ENCODE data around the gene ERBB4. TPM values are rescaled to one million over a fixed set of nuclear protein-coding genes. Genes with fewer than 3 reads are reported as not detected.
"Not testable (repeated sequence)": the region's sequence is repeated elsewhere in the genome, so short reads cannot be mapped to it uniquely, and the experiment has no call there.

Gene ERBB4
- total RNA-seq, 1 donor from 2014 or later = 0.17 TPM

DNA sequence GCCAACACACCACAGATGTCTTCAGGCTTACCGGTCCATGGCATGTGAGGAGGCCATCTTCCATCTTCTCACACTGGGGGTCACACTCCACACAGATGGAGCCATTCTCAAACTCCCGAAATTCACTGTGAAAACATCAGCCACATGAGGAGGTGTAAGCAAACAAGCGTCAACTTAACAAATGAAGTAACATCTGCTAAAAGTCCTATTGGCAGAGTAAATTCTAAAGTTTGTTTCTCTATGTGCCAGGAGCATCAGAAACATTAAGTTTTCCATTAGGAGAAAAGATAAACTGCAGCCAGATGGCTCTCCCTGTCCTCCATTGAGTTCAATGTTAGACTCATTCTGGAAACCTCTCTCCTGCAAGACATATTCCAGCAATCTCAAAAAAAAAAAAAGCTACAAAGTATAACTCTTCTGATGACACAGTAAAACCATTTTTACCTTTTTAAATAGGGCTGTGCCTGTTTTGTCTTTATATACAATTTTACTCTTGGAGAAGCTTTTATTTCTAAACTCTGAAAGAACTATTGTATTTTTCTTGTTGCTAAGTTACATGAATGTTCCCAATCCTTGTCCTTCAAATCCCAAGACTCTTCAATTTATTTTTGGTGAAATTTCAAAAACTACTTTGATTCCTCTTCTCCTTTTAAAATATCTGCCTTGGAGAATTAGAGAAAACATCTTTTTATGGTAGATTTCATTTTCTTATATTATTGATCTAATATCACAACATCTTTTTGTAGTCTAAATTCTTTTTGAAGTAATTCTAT, 865.3 kb downstream of the ERBB4 start:
- DNase-seq = no peak

DNA sequence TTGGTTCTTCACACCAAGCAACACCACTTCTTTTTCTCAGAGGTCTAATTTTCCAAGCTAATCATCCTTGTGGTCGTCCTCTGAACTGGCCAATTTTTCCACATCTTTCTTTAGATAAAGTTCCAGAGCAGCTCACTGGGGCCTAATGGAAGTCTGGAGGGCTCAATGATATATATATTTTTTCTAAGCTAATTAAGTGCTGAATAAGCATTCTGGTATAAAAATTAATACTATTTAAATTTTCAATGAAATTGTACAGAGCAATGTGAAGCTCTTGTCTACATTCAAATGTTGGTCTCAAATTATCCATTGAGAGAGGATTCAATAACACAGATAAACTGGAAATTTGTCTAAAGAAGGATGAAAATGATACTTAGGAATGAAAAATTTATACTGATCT, 866.6 kb downstream of the ERBB4 start:
- no peak for DNase-seq

DNA sequence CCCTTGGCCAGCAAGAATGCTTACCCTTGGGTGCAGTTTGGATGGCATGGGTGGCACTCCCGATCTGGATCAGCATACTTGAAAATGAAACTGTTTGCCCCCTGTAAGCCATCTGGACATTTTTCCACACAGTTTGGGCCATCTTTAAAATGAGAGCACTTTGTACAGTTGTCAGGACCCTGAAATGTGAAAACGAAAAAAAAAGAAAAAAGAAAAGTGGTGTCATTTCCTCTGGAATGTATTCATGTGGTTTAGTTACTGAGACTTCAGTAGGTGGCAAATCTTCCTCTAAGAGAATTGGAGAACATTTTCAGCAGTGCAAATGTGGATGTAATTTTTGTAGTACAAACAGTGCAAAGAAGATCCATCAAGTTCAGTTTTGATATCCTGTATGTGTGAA, 873.3 kb downstream of the ERBB4 start:
- no peak for DNase-seq

DNA sequence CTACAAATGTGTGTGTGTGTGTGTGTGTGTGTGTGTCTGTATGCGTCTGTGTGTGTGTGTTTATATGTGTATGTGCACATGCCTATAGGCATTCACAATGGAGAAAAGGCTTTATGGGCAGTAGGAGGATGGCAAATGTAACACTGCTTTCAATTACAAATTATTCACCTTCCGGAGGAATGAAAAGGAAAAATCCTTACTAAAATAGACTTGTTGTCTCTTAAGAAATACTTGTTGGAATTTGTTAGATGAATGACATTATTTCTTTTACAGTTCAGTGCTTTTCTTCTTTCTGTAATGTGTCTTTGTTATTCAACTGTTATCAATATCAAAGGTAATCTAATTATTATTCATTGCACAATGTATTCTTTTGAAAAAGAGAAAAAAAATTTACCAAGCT, 874.3 kb downstream of the ERBB4 start:
- no peak for DNase-seq

DNA sequence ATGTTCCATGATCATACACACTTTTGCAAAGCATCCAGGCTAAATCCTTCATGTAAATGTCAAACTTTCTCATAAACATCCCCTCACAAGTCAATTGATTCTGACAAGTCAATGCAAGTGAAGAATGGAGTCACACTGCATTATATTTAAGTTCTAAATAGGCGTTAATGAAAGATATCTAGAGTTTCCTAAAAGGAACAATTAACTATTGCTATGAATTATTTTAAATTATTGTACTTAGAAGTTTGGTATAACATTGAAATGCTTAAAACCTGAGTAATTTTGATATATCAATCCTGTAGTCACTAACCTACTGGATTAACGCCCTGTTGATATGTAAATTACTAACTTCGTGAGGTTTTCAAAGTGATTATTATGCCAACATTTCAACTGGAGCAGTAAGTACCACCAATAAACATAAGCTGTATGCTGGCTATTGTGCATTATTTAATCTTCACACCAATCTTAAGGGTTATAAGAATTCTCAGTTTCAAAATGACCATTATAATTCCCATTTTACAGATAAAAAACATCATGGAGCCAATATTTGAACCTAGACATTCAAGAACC, 884.3 kb downstream of the ERBB4 start:
- DNase-seq = no peak

DNA sequence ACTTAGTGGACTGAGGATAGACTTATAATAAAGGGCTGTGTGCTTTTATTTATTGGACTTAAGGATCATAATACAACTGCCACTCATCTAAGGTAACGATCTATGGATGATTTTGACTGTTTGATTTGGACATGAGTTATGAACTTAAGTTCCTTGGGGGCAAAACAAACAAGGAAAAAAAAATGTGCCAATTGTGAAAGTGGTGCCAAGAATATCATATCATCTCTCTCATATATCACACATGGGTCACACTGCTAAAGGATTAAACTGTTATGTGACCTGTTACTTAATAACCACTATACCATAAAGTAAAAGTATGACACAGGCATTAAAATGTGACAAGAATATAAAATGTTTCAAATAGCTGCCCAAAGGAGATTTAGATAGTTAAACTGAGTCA, 886.3 kb downstream of the ERBB4 start:
- DNase-seq = no peak

DNA sequence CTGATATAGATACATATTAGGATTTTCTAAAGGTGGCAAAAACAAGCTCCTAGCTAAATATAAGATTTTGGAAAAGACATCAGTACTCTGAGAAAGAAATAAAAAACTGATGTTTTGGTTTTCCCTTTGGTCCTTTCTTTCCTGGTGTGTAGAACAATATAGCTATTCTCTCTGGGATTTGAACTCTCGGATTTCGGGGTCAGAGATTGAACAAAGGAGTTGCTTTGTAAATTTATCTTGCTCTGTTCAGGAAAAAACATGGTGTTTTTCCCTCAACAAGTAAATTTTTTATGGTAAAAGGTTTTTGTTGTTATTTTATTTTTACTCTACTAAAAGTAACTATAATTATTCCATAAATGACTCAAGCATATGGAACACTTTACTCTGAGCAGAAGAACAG, 889.3 kb downstream of the ERBB4 start:
- DNase-seq = no peak

DNA sequence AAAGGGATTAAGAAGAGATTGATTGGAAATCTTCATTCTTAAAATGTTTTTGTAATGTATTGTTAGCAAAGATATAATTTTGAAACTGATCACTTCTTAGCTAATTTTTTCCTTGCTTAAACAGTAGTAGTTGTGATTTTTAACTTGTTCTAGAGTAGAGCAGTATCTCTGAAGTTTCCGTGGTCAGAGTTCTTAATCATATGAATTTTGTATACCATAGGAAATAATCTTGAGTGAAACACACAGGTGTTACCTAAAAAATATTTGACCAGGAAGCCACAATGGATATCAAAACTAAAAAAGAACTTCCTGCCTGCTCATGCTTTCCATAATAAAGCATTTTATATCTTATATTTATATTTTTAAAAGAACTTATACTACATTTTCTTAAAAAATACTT, 907.1 kb downstream of the ERBB4 start:
- DNase-seq = no peak

DNA sequence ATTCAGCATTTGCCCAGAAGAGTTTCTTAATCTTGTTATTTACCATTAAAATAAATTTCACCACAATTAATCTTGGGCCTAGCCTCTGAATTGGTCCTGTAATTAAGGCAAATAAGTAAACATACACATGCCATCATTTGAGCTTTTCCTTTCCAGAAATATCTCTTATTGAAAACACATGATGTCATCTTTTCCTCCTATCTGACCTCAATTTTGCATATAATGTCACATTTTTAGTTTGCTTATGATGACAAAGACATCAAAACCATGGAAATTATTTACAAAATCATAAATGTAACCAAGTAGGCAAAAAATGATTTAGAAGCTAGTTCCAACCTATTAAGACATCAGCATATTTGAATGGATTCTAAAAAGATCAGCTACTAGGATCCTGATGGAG, 915.5 kb downstream of the ERBB4 start:
- DNase-seq = no peak

DNA sequence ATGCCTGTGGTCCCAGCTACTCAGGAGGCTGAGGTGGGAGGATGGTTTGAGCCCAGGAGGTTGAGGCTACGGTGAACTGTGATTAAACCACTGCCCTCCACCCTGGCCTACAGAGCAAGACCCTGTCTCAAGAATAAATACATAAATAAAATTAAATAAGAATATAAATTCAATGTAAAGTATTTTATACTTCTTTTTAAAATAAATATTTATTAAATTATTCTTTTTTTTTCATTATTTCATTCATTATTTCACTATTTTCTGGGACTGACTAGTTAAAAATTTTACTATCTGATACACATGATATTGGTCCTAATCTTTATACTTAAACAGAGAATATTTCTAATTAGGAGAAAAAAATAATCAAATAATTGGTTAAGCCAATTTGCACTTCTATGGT, 917.6 kb downstream of the ERBB4 start:
- DNase-seq = no peak

DNA sequence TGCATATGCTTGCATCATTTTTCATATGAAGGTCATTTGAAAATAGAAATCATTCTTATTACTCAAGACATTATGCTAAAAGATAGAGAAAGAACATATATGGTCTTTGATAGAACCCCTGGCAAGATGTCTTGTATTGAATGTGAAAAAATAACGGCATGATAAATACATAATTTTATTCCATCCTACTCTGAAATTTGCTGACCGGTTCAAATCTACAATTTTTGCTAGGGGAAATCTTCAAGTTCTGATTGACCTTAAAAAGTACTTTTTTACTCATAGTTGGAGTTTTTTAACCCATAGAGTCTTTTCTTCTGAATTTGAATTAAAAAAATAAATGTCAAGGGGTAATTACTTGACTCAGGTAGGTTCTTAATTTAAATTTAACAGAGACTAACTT, 920.8 kb downstream of the ERBB4 start:
- DNase-seq = no peak

DNA sequence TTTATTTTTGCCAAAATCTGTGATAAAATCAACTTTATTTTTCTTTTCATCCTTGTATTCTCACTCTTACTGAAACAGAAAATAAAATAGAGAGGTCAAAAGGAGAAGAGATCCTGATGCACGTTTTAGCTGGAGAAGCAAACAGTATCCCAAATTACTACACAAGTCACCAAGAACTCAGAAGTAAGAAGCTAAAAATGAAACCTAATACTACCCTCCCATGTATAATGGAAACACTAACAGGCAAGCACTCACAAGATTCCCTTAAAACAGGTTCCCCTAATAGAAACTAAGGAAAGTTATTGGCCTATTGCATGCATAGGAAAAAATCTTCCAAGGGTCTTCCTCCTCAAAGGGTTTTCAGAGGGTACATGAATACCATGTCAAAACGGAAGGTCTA, 927.0 kb downstream of the ERBB4 start:
- no peak for DNase-seq

DNA sequence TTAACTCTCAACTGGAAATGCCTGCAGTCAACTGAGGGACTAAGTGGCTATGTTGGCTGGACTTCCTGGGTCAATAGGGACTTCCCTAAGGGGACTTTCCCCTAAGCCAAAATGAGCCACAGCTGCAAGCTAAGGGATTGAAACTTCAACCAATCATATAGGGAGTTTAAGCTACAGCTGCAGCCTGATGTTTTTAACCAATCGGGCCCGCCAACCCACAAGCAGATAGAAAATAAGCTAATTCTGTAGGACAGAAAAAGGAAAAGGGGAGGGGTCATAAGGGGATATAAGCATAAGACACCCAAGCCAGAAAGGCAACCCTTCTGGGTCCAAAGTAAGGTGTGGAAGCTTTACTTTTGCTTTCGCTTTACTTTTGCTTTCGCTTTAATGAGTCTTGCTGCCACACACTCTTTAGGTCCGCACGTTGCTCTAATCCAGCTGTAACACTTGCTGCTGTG, 927.5 kb downstream of the ERBB4 start:
- no peak for DNase-seq

DNA sequence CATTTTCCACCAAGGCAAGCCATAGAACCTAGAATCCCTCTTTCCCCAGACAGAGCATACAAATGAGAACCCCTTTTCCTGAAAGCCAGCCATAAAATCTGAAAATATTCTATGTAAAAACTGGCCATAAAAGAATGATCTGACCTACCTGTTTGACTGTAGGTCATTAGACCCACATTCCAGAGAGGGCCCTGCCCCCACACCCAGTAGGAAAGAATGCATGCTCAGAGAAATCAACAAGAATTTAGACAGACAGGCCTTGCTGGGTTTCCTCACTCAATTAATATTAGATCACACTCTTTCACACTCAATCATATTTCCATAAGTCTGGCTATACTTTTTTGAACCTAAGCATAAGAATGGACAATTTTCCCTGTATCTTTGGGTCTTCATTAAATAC, 929.5 kb downstream of the ERBB4 start:
- no peak for DNase-seq

DNA sequence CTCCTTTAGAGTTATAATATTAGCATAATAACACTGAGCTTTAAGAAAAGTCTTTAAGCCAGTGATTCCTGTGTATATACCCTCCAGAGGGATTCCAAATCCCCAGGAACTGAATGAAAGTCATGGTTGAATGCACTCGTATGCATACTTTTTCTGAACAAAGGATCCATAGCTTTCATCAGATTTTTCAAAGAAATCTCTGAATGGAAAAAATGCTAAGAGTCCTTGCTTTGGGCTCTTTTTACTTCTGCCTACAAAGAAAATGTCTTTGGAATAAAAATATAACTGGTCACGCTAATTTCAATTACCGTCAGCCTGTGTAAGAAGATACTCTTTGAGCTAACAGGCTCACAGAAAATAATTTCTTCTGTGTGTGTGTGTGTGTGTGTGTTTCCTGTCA, 939.5 kb downstream of the ERBB4 start:
- DNase-seq = no peak

DNA sequence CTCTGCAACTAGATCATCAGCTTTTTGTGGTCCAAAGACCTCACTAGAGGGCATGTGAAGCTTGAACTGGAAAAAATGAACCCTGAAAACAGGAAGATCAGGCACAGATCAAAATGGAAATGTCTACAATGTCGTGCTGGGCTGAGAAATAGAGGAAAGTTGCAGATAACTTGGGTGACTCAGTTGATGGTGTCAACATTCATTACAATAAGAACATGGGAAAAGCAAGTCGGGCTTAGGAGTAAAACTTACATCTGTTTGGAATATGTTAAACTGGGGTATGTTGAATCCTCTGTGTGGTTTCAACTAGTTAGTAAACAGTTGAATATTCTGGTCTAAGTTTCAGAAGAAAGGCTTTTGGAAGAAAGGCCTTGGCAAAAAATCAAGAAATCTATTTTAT, 940.4 kb downstream of the ERBB4 start:
- DNase-seq = no peak

DNA sequence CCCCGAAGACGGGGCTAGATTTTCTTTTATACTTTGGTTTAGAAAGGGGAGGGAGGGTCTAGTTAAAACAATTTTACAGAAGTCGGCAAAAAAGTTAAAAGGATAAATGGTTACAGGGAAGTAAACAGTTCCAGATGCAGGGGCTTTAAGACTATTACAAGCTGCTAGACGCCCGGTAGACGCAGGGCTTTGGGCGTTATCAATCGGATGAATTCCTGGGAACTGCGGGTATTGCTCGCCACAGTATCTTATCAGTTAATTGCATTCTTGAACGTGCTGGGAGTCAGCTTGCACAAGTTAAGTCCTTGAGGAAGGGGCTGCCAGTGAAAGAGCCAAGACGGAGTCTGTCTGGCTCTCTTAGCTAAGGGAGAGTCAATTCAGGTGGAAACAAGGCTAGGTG, 946.6 kb downstream of the ERBB4 start:
- DNase-seq = not testable (repeated sequence)

DNA sequence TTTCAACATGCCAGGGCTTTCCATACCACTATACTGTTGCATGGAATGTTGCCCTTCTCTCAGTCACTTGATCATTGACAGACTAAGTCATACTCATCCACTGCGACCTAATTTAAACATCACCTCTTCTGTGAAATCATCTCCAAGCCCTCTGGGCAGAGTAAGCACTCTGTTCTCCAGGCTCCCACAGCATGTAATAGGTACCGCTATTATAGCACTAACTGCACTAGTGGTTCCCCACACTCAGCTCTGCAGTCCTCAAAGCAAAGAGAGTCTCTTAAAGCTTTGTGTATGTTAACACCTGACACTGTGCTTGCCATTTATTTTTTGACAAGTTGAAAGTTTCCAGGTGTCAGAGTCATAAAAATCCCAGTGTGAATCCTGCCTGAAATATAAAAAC, 947.2 kb downstream of the ERBB4 start:
- DNase-seq = no peak

DNA sequence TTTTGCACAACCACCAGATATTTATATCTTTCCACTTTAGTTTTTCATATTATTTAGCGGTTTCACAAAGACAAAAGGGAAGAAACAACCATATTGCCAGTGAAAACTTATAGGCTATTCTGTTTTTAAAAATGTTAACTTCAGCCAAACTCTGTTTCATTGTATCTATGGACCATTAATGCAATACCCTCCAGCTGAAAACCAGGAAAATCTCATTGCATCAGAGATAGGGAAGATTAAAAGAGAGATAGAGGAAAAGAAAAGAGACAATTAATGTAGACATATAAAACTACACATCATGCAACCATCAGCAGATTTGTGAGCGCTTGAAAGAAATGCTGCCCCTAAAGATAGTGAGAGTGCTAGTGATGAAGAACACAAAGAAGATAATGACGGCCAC, 970.2 kb downstream of the ERBB4 start:
- no peak for DNase-seq

DNA sequence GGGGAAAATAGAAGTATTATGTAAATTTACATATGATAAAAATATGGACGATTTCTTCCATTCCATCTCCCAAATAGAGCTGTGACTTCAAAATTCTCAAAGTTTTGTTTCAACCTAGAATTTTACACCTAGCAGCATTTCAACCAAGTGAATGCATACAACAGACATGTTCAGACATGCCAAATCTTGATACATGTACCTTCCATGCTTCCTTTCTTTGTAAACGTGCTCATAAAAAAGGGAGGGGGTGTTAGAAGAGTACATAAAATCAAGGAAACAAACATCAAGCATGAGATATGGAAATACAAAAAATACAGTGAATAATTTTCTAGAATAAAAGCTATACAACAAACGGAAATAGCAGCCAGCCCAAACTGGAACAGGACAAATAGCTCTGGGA, 974.2 kb downstream of the ERBB4 start:
- DNase-seq = no peak

DNA sequence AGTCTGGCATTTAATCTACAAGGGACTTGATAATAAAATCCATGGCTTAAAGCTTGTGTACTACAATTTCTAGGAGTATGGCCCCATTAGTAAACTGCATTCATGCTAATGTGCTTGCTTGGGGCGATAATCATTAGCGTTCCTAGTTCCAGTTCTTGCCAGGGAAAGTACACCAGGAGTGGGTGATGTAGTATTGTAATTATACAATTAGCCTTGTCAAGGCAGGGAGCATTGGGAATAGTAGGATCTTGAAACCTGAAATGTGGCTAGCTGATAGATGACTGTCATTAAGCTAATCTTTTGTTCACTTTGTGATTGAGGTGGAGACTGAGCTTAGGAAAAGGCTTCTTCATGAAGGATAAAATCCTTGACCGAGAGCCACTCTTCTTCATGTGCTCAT, 993.0 kb downstream of the ERBB4 start:
- no peak for DNase-seq

DNA sequence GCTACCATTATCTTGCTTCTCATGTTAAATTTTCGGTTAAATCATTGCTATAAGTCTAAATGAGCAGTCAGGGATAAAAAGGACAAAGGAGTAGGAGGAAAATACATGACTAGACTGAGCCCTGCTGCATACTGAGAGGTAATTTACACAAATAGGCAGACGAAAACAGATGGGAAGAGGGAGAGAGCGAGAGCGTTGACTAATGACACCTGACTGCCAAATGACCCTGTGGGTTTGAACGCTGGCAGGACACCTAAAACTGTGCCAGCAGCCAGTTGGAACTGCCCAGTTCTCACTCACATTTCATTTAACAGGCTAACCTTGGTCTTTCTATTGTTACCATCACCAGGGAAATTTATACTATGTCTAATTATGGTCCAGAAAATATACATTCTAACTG, 1004.0 kb downstream of the ERBB4 start:
- DNase-seq = no peak

DNA sequence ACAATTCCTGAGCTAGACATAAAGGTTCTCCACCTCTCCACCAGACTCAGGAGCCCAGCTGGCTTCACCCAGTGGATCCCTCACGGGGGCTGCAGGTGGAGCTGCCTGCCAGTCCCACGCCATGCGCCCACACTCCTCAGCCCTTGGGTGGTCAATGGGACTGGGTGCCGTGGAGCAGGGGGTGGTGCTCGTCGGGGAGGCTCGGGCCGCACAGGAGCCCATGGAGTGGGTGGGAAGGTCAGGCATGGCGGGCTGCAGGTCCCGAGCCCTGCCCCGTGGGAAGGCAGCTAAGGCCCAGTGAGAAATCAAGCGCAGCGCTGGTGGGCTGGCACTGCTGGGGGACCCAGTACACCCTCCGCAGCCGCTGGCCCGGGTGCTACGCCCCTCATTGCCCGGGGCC, 1014.4 kb downstream of the ERBB4 start:
- not testable (repeated sequence) for DNase-seq

DNA sequence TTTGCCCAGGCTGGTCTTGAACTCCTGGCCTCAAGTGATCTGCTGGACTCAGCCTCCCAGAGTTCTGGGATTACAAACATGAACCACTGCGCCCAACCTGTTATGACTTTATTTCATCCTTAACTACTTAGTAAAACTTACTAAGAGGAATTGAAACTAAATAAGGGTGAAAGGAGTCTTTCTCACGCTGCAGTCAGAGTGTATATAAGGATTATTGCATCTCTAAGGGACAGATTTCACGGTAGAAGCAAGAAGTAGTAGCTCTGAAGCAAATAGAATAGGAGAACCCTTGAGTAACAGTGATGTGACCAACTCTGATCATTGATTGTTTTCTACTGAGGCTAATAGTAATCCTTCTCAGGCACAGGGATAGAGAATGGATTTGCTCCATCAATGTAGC, 1022.1 kb downstream of the ERBB4 start:
- DNase-seq = no peak

DNA sequence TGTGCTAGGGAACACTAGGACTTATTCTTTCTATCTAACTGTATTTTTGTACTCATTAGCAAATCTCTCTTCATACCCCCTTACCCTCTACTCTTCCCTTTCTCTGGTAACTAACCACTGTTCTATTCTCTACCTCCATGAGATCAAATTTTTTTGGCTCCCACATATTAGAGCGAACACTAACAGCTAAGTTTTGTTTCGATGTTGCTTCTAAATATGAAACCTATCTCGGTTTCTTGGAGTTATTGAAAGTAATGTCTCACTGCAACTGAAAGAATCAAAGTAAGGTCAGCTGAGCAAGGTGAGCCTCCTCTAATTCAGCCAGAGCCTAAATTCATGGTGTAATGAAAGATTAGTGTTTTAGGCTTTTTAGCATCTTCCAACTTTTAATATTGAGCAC, 1024.6 kb downstream of the ERBB4 start:
- DNase-seq = no peak
